Activated naive CD4-positive, alpha-beta T cell treated with Interleukin-2 at 50 U/mL for 16 hours (primary cell): ENCODE results near the gene UNC5C.

Experiments
- DNase-seq: peaks from one replicate; pipeline ENCODE4 v3.0.0-alpha.2; 2020

UNC5C gene

GRCh38 chr4:95388911-95389310 is 159.9 kb downstream of the UNC5C start:
- DNase-seq = no peak

GRCh38 chr4:95387719-95388118 is 161.1 kb downstream of the UNC5C start:
- no peak for DNase-seq

GRCh38 chr4:95386410-95386809 is 162.4 kb downstream of the UNC5C start:
- DNase-seq = no peak

- no peak for DNase-seq
Measured at GRCh38 chr4:95381843-95382580, 166.8 kb downstream of the UNC5C start.

- no peak for DNase-seq
Measured at GRCh38 chr4:95379633-95380032, 169.1 kb downstream of the UNC5C start.

- DNase-seq = no peak
Measured at GRCh38 chr4:95377366-95377900, 171.3 kb downstream of the UNC5C start.

- DNase-seq = no peak
Measured at GRCh38 chr4:95371476-95372224, 177.1 kb downstream of the UNC5C start.

GRCh38 chr4:95367824-95368223 is 180.9 kb downstream of the UNC5C start:
- no peak for DNase-seq

- DNase-seq = no peak
Measured at GRCh38 chr4:95363966-95364365, 184.8 kb downstream of the UNC5C start.

- DNase-seq = no peak
Measured at GRCh38 chr4:95363559-95363925, 185.2 kb downstream of the UNC5C start.

- DNase-seq = no peak
Measured at GRCh38 chr4:95362906-95363558, 185.7 kb downstream of the UNC5C start.

GRCh38 chr4:95362066-95362465 is 186.7 kb downstream of the UNC5C start:
- no peak for DNase-seq

GRCh38 chr4:95361696-95361965 is 187.1 kb downstream of the UNC5C start:
- DNase-seq = no peak

- DNase-seq = no peak
Measured at GRCh38 chr4:95360906-95361695, 187.7 kb downstream of the UNC5C start.

- no peak for DNase-seq
Measured at GRCh38 chr4:95360256-95360903, 188.4 kb downstream of the UNC5C start.

- DNase-seq = no peak
Measured at GRCh38 chr4:95358421-95358820, 190.4 kb downstream of the UNC5C start.

- DNase-seq = no peak
Measured at GRCh38 chr4:95355021-95355420, 193.8 kb downstream of the UNC5C start.

GRCh38 chr4:95348418-95348817 is 200.4 kb downstream of the UNC5C start:
- no peak for DNase-seq

GRCh38 chr4:95343235-95343634 is 205.5 kb downstream of the UNC5C start:
- DNase-seq = no peak

GRCh38 chr4:95340191-95340590 is 208.6 kb downstream of the UNC5C start:
- no peak for DNase-seq

- no peak for DNase-seq
Measured at GRCh38 chr4:95325665-95326064, 223.1 kb downstream of the UNC5C start.

- DNase-seq = no peak
Measured at GRCh38 chr4:95319169-95319568, 229.6 kb downstream of the UNC5C start.

GRCh38 chr4:95318483-95318882 is 230.3 kb downstream of the UNC5C start:
- DNase-seq = no peak
